Cardiac muscle cell (in vitro differentiated cells and primary cell): Measurements from ENCODE around the gene MAGEF1. TPM values are rescaled to one million over a fixed set of nuclear protein-coding genes. Genes with fewer than 3 reads are reported as not detected.

Source experiments
- DNase-seq, 2 donors: peaks; one replicate each; pipeline versions ENCODE4 v3.0.0 to v3.0.0-alpha.2; 2010 to 2017; ENCODE audit warnings: low read depth in 1 of 2, low spot score in 1 of 2
- H3K27ac ChIP-seq: fragments of 200-600 bp; sonication (generic); 2 replicates; pipeline ENCODE4 v1.5.1; 2016
- H3K27me3 ChIP-seq: fragments of 200-600 bp; sonication (generic); 2 replicates; pipeline ENCODE4 v1.6.0; 2016; ENCODE audit warnings: control low read depth
- H3K36me3 ChIP-seq: fragments of 200-600 bp; sonication (generic); 2 replicates; pipeline ENCODE4 v1.5.1; 2016; ENCODE audit warnings: control low read depth
- H3K4me1 ChIP-seq: fragments of 200-600 bp; sonication (generic); 2 replicates; pipeline ENCODE4 v1.8.1; 2017; ENCODE audit warnings: low read depth, mild to moderate bottlenecking, mixed run types
- H3K4me3 ChIP-seq: fragments of 200-600 bp; sonication (generic); 2 replicates; pipeline ENCODE4 v1.5.1; 2016; ENCODE audit warnings: mild to moderate bottlenecking
- H3K9me3 ChIP-seq: fragments of 200-600 bp; sonication (generic); 2 replicates; pipeline ENCODE4 v1.5.1; 2017; ENCODE audit warnings: low read depth, mild to moderate bottlenecking, control low read depth
- CTCF ChIP-seq: IDR thresholded peaks from 2 replicates; pipeline ENCODE4 v1.5.1; 2012; ENCODE audit warnings: low read depth, mild to moderate bottlenecking, low read length
- polyA plus RNA-seq: library from polyadenylated mRNA; unstranded; fragments of >200 nt; fragmentation: Nextera tagmentation; extraction: Ambion mirVana; gene quantifications from 2 replicates; pipeline ENCODE4 v1.2.1, GENCODE V29; 2016
- total RNA-seq: library from RNA; depleted of rRNA; stranded (reverse); fragments of >200 nt; gene quantifications from 2 replicates; pipeline ENCODE4 v1.2.3, GENCODE V29; 2016

Gene MAGEF1
- total and polyA plus RNA-seq, 2 experiments from 2014 or later: 236 to 255 TPM

DNA sequence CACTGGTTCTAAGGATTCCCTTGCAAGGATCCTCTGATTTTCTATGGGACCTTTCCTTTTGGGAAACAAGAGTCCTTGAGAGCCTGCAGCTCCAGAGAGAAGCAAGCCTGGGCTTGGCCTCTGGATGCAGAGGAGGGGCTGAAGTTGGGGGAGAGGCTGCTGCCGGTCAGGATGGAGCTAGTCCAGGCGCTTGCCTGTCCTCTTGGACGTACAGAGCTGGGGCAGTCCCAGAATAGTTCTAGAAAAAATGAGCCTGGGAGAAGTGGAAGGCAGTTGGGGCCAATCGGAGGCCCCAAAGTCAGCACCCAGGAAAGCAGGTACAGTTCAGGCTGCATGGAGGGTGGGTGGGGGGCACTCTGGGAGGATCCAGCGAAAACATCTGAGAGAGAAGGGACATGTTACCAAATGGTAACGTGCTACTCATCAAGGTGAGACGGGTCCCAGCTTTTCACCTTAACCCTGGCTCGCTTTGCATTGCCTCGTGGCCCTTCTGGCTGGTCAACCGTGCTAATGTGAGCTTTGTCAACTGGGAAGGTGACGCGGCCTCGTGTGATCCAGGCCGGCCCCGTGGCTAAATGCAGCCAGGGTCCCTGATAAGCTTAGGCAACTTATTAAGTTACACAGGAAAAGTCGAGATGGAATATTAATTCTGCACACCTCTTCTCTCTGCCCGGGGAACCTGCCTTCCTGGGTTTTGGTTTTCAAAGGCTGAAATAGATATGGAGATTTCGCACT, 38.7 kb upstream of the MAGEF1 start:
- H3K4me1 ChIP-seq: peaks cover 44% of the 10 kb centered on the region
- no peak for TF ChIP-seq CTCF
- H3K4me3 ChIP-seq: no peak overlapping the region
- H3K27ac ChIP-seq: peak overlapping the region; percentile 28
- DNase-seq: peak in 1 of 2 donors; percentile 52
- H3K36me3 ChIP-seq: no peaks in the 10 kb centered on the region
- H3K9me3 ChIP-seq: no peaks in the 10 kb centered on the region
- no peaks in the 10 kb centered on the region for H3K27me3 ChIP-seq

DNA sequence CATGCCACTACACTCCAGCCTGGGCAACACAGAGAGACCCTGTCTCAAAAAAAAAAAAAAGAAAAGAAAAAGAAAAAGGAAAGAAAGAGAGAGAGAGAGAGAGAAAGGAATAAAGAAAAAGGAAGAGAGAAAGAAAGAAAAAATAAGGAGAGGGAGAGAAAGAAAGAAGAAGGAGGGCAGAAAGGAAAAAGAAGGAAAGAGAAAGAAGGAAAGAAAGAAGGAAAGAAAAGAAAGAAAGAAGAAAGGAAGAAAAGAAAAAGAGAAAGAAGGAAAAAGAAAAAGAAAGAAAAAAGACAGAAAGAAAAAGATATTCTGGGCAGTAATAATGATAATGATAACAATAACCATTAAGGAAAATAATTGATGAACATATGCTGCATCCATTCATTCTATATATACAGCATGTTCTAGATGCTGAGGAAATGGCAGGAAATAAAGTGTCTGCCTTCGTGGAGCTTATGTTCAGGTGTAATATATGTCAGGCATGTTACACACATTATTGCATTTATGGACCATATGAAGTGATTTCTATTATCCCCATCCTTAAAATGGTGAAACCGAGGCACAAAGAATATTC, 37.4 kb upstream of the MAGEF1 start:
- Histone ChIP-seq H3K4me1 (peaks cover 45% of the 10 kb centered on the region), H3K36me3 (no peaks in the 10 kb centered on the region), H3K27ac (no peak overlapping the region), H3K27me3 (no peaks in the 10 kb centered on the region), H3K9me3 (no peaks in the 10 kb centered on the region), H3K4me3 (no peak overlapping the region)
- TF ChIP-seq CTCF: no peak
- no peak for DNase-seq

DNA sequence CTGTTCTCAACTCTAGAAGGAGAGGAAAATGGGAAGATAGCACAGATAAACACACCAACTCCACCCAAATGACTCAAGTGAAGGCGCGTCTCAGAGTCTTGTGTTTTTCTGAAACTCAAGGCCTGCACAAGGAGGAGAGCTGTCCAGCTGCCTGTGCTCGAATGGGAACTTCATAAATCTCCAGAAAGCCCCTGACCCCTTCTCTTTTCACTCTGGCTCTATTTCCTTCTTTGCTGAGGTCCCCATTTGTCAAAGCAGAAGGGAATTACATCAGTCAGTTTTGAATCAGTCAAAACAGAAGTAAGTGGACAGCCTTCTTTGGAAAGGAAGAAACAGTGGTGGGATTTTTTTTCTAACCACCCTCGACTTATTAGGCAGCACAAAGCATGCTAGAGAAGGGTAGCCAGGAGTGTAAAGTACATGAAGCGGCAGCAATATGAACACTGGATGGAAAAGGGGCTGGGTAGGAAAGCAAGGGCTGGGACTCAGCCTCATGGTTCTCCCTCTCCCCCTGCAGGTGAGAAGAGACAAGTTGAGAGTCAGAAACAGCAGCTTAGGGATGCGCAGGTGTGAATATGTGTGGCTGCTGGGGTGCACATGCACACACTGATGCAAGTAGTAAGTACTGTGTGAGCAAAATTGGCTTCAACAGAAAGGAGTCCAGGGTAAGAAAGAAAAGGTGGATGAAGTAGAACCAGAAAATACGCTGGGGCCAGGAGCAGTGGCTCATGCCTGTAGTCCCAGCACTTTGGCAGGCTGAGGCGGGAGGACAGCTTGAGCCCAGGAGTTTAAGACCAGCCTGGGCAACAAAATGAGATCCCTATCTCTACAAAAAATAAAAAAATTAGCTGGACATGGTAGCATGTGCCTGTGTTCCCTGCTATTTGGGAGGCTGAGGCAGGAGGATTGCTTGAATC, 36.6 kb upstream of the MAGEF1 start:
- TF ChIP-seq CTCF: peak; percentile 23
- no peaks in the 10 kb centered on the region for H3K27me3 ChIP-seq
- no peak overlapping the region for H3K4me3 ChIP-seq
- H3K36me3 ChIP-seq: no peaks in the 10 kb centered on the region
- DNase-seq: peak in 1 of 2 donors; percentile 57
- peaks cover 45% of the 10 kb centered on the region for H3K4me1 ChIP-seq
- no peaks in the 10 kb centered on the region for H3K9me3 ChIP-seq
- peak overlapping the region; percentile 10 for H3K27ac ChIP-seq

- TF ChIP-seq CTCF: no peak
- DNase-seq: no peak
- Histone ChIP-seq H3K9me3 (no peaks in the 10 kb centered on the region), H3K27me3 (no peaks in the 10 kb centered on the region), H3K27ac (no peak overlapping the region), H3K36me3 (no peaks in the 10 kb centered on the region), H3K4me1 (peaks cover 42% of the 10 kb centered on the region), H3K4me3 (no peak overlapping the region)
Observed at GRCh38 chr3:184746131-184747120, 34.6 kb upstream of the MAGEF1 start.

- no peak for TF ChIP-seq CTCF
- H3K27ac ChIP-seq: no peak overlapping the region
- H3K4me3 ChIP-seq: no peak overlapping the region
- no peak for DNase-seq
- no peaks in the 10 kb centered on the region for H3K9me3 ChIP-seq
- no peaks in the 10 kb centered on the region for H3K36me3 ChIP-seq
- H3K27me3 ChIP-seq: no peaks in the 10 kb centered on the region
- peaks cover 33% of the 10 kb centered on the region for H3K4me1 ChIP-seq
Observed at GRCh38 chr3:184745526-184745925, 33.7 kb upstream of the MAGEF1 start.
